HT-29 (cell line): Measurements from ENCODE around the gene SYNGR4. TPM values are rescaled to one million over a fixed set of nuclear protein-coding genes. Genes with fewer than 3 reads are reported as not detected.
"Not testable (repeated sequence)": the region's sequence is repeated elsewhere in the genome, so short reads cannot be mapped to it uniquely, and the experiment has no call there.

Experiments used
- DNase-seq: peaks from one replicate; pipeline ENCODE4 v3.0.0-alpha.2; 2015; ENCODE audit warnings: low spot score
- total RNA-seq: library from RNA; depleted of rRNA; stranded (reverse); fragments of >200 nt; shearing (Covaris generic); gene quantifications from 2 replicates; pipeline ENCODE4 v1.2.3, GENCODE V29; 2014

SYNGR4 gene
- total RNA-seq, 1 experiment from 2014 or later = 1.2 TPM

DNA sequence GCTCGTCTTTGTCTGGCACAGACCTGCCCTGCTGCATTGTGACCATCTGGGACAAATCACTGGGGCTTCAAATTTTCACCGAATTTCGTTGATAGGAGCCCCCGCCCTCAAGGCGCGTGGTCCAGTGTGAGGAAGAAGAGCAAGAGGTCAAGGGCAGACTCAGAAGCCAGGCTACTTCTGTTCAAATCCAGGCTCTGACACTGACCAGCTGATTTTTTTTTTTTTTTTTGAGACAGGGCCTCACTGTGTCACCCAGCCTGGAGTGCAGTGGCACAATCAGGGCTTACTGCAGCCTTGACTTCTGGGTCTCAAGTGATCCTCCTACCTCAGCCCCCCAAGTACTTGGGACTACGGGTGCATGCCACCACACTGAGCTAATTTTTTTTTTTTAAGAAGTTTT, 7.2 kb downstream of the SYNGR4 start:
- DNase-seq = no peak

DNA sequence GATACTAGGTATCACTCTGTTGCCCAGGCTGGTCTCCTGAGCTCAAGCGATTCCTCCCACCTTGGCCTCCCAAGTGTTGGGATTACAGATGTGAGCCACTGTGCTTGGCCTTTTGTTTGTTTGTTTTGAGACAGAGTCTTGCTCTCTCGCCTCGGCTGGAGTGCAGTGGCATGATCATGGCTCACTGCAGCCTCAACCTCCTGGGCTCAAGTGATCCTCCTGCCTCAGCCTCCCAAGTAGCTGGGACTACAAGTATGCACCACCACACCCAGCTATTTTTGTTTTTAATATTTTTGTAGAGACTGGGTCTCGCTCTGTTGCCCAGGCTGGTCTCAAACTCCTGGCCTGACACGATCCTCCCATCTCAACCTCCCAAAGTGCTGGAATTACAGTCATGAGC, 7.6 kb downstream of the SYNGR4 start:
- not testable (repeated sequence) for DNase-seq

- peak; percentile 91 for DNase-seq
Measured at GRCh38 chr19:48372904-48373303, 8.7 kb downstream of the SYNGR4 start.

DNA sequence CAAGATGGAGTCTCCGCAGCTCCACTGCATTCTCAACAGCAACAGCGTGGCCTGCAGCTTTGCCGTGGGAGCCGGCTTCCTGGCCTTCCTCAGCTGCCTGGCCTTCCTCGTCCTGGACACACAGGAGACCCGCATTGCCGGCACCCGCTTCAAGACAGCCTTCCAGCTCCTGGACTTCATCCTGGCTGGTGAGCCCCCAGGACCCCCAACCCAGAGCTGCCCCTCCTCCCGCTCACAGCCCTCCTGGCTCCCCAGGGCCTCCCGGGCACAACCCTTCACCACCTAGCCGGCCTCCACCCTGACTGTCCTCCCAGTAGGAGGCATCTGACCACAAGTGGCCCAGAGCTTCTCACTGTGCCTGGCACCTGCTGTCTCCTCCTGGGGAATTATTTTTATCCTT, 9.4 kb downstream of the SYNGR4 start:
- no peak for DNase-seq

- no peak for DNase-seq
Measured at GRCh38 chr19:48378194-48378570, 14.0 kb downstream of the SYNGR4 start.

DNA sequence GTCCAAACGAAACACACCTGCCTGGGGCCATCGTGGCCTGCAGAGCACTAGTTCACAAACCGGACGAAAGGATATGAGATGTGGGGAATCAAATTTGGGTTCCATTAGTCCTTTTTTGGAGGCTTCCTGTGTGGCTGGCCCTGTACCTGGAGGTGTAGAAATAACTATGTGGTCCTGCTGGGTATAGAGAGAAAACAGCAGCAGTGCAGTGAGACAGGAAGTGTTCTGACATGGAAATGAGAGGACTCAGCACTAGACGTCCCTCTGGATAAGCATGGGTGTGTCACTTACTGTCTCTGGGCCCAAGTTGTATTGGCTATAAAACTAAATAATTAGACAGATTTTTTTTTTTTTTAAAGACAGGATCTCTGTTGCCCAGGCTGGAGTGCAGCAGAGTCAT, 14.9 kb downstream of the SYNGR4 start:
- DNase-seq = no peak

DNA sequence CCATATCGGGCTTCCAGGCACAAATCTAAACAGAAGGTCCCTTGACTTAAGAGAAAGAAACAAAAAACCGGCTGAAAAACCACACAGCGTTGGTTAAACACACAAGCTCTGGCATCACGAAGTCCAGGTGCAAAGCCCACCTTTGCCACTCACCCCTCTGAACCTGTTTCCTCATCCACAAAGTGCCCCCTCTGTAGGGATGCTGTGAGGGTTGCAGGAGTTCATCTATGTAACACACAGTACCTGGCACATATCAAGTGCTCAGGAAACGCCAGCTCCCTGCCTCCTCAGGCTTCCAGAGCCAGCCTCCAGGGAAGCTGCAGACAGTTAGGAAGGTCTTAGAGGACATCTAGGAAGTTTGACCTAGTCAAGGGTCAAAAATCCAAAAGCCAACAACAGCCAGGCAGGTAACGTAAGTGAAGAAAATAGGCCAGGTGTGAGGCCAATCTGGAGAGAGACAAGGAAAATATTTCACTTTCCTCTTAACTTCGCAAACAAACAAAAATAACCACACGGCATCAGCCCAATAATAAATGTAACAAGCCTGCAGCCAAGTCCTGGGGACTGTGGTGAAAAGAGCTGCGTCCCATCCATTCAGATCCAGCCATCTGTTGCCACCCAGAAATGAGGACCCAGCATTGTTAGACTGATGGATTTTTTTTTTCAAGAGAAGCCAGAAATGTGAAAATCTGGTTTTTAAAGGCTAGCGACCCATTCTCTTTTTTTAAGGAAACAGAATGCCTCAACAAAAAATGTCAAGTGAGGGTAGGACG, 17.2 kb downstream of the SYNGR4 start:
- no peak for DNase-seq

GRCh38 chr19:48382286-48382685, 18.1 kb downstream of the SYNGR4 start:
- no peak for DNase-seq

- DNase-seq = no peak
Measured at GRCh38 chr19:48385461-48386087, 21.4 kb downstream of the SYNGR4 start.

DNA sequence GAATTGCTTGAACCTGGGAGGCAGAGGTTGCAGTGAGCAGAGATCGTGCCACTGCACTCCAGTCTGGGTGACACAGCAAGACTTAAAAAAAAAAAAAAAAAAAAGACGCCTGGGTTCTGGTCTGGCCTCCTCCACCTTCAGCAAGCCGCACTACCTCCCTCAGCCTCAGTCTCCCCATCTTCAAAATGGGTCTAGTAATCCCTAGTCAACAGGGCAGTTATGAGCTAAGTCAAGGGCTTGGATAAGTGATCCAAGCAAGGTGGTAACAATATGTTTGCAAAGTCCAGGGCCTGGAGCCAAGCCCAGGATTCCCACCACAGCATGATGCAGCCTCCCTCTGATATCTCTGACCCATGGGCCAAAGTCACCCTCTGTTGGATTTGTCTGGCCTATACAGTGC, 22.8 kb downstream of the SYNGR4 start:
- no peak for DNase-seq

GRCh38 chr19:48390188-48391099, 26.3 kb downstream of the SYNGR4 start:
- DNase-seq = peak; percentile 90

DNA sequence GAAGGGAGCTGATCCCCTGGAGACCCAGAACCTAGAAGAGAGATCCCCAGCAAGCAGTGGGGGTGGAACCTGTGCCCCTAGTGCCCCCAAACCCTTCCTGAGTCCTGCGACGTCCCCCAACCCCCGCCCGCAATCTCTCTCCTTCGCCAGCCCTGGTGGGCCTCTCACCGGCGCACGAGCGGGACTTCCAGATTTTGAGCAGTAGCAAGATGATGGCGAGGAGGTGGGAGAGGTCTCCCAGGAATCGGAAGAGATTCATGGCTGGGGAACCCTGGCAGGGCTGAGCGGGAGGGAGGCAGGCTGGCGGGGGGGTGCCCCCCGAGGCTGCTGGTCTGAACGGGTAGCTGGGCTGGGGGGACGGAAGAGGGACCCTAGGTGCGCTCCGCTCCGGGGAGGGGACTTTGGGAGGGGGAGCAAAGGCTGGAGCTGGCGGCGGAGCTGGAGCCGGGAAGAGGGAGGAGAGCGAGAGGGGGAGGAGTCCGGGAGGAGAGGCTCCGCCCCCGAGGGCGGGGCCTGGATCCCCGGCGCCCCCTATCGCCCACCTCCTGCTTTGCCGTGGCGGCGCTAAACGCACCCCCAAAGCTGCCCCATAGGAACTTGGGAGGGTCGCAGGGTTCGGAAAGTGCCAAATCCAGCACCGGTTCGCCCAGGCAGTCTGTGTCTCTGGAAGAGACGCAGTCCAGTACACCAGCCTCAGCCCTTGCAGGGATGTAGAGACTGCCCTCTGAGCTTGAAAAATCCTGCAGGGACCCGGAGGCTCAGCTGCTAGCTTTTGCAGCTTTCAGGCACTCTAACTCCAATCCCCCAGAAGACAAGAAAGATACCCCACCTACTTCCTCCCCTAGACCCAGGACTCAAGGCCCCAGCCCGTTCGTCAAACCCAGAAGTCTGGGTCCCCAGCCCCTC, 27.2 kb downstream of the SYNGR4 start, which contains the start of gene KDELR1:
KDELR1 (minus strand) TSS at position 452 of the 906 bp plus-strand sequence; CDS start at position 259, 193 bp downstream.
- peak; percentile 92 for DNase-seq

DNA sequence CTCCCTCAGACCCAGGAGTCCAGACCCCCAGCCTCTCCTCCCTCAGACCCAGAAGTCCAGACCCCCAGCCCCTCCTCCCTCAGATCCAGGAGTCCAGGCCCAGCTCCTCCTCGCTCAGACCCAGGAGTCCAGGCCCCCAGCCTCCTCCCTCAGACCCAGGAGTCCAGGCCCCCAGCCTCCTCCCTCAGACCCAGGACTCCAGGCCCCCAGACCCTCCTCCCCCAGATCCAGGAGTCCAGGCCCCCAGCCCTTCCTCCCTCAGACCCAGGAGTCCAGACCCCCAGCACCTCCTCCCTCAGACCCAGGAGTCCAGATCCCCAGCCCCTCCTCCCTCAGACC, 27.8 kb downstream of the SYNGR4 start:
- DNase-seq = not testable (repeated sequence)

DNA sequence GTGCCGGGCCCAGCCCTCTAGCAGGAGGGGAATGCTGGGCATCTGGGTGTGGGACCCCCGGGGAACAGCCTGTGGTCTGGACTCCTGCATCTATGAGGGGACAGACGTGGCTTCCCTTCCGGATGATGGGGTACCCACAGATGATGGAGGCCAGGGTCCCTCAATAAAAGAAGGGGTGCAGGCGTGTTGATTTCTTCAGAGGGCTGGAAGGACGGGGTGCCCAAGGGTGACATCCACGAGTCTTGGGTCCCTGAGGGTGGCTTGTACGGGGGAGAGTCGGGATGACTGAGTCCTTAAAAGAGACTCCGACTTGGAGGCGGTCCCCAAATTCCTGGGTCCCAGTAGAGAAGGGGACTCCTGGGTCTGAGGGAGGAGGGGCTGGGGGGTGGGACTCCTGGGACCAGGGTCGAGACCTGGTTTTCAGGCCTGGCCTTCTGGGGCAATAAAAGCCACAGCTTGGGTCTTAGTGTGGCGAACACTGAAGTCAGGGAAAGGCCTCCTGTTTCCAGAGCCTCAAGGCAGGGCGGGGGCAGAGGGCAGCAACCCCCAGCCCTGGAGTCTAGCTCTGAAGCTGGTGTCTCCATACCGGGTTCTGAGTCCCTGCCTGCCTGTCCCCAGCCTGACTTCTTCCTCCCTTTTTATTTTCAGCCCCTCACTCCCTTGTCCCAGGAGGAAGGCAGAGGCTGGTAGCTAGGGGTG, 28.8 kb downstream of the SYNGR4 start:
- no peak for DNase-seq

- DNase-seq = no peak
Measured at GRCh38 chr19:48393559-48394330, 29.6 kb downstream of the SYNGR4 start, which contains the start of gene GRIN2D. Gene GRIN2D, plus strand, starts transcription at chr19:48393668. Its CDS starts 4,725 bp downstream, at chr19:48398393.

DNA sequence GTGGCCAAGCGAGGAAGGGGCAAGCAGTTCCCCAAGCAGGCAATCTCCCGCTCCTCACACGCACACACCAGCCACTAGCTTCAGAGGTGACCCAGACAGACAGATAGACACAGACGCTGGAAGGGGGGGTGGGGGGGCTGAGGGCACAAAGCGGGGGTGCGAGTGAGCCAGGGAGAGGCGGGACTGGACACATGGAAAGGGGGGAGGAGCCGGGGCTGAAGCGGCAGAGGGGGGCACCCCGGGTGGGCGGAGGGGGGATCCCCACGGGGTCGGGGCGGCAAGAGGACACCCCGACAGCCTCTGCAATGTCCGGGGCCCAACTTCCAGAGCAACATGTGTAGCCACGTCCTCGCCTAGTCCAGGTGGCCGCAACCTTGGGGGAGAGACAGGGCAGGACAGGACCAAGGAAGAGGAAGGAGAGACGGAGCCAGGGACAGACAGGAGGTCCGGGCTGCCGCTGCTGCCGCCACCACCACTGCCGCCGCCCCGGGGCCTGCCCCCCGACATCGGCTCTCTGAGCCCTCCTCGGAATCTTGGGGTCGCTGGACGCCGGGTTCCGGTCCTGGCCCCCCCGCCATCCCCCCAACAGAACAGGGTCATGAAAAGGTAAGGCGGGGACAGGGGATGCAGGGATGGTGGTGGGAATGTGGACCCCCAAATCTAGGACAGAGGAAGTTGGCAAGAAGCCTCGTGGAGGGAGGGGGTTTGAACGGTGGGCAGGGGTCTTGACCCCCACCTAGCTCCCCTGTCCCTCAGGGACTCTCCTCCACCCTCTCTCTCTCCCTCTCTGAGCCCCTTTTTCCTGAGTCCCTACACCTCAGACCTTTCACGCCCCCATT, 30.4 kb downstream of the SYNGR4 start:
- no peak for DNase-seq

- no peak for DNase-seq
Measured at GRCh38 chr19:48395170-48395455, 30.9 kb downstream of the SYNGR4 start.

DNA sequence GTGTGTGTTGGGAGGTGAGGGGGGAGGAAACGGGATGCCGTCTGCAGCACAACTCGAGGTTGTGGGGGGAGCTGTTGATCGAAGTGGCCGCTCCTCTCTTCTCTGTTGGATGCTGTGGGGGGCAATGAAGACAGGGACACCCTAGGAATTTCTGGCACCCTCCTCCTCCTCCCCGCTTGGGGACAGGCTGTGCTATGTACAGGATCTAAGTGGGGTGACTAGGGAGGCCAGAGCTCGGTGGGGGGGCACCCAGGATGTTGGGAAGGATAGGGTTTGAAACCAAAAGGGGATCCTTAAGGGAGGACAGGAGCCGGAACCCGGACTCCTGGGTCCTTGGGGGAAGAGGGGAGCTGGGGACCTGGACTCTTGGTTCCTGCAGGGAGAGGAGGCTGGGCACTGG, 31.3 kb downstream of the SYNGR4 start:
- no peak for DNase-seq
